Activated naive CD4-positive, alpha-beta T cell treated with anti-CD3 and anti-CD28 coated beads, Interleukin-2, amount 50 U/mL, for 24 hours (primary cell): ENCODE measurements around the gene DPH5.
"Not testable (repeated sequence)": the region's sequence is repeated elsewhere in the genome, so short reads cannot be mapped to it uniquely, and the experiment has no call there.

Experiments
- H3K27ac Mint-ChIP-seq: one replicate; pipeline ENCODE4 v1.8.0; 2021; ENCODE audit warnings: mild to moderate bottlenecking, mixed read lengths
- H3K27me3 Mint-ChIP-seq: one replicate; pipeline ENCODE4 v1.8.0; 2021; ENCODE audit warnings: mixed read lengths
- H3K36me3 Mint-ChIP-seq: one replicate; pipeline ENCODE4 v1.8.0; 2021; ENCODE audit warnings: mixed read lengths
- H3K4me1 Mint-ChIP-seq: one replicate; pipeline ENCODE4 v1.8.0; 2021; ENCODE audit warnings: mixed read lengths
- H3K4me3 Mint-ChIP-seq: one replicate; pipeline ENCODE4 v1.8.0; 2021; ENCODE audit warnings: mild to moderate bottlenecking, mixed read lengths
- H3K9me3 Mint-ChIP-seq: one replicate; pipeline ENCODE4 v1.8.0; 2021; ENCODE audit warnings: mixed read lengths

The DPH5 gene

GRCh38 chr1:100976936-100977335 is 48.6 kb downstream of the DPH5 start:
- Mint-ChIP-seq H3K27ac (peak overlapping the region; percentile 23), H3K9me3 (no peaks in the 10 kb centered on the region), H3K36me3 (peaks cover 38% of the 10 kb centered on the region), H3K4me3 (no peak overlapping the region), H3K4me1 (peaks cover 46% of the 10 kb centered on the region), H3K27me3 (no peaks in the 10 kb centered on the region)

- peaks cover 65% of the 10 kb centered on the region for H3K4me1 Mint-ChIP-seq
- H3K36me3 Mint-ChIP-seq: peaks cover 39% of the 10 kb centered on the region
- H3K9me3 Mint-ChIP-seq: no peaks in the 10 kb centered on the region
- no peak overlapping the region for H3K4me3 Mint-ChIP-seq
- no peaks in the 10 kb centered on the region for H3K27me3 Mint-ChIP-seq
- H3K27ac Mint-ChIP-seq: no peak overlapping the region
Observed at GRCh38 chr1:100972185-100972584, 53.4 kb downstream of the DPH5 start.

GRCh38 chr1:100971021-100971420 is 54.6 kb downstream of the DPH5 start:
- no peaks in the 10 kb centered on the region for H3K9me3 Mint-ChIP-seq
- peak overlapping the region; percentile 27 for H3K4me3 Mint-ChIP-seq
- H3K4me1 Mint-ChIP-seq: peaks cover 56% of the 10 kb centered on the region
- H3K36me3 Mint-ChIP-seq: peaks cover 39% of the 10 kb centered on the region
- peak overlapping the region; percentile 76 for H3K27ac Mint-ChIP-seq
- H3K27me3 Mint-ChIP-seq: no peaks in the 10 kb centered on the region

- Mint-ChIP-seq H3K27me3 (no peaks in the 10 kb centered on the region), H3K36me3 (peaks cover 44% of the 10 kb centered on the region), H3K9me3 (no peaks in the 10 kb centered on the region), H3K4me1 (peaks cover 66% of the 10 kb centered on the region), H3K27ac (no peak overlapping the region), H3K4me3 (no peak overlapping the region)
Observed at GRCh38 chr1:100969327-100969726, 56.3 kb downstream of the DPH5 start.

GRCh38 chr1:100968621-100969020 is 57.0 kb downstream of the DPH5 start:
- Mint-ChIP-seq H3K9me3 (peaks cover 3% of the 10 kb centered on the region), H3K27ac (peak overlapping the region; percentile 46), H3K27me3 (no peaks in the 10 kb centered on the region), H3K36me3 (peaks cover 43% of the 10 kb centered on the region), H3K4me3 (no peak overlapping the region), H3K4me1 (peaks cover 63% of the 10 kb centered on the region)

- H3K36me3 Mint-ChIP-seq: peaks cover 46% of the 10 kb centered on the region
- no peak overlapping the region for H3K4me3 Mint-ChIP-seq
- no peaks in the 10 kb centered on the region for H3K27me3 Mint-ChIP-seq
- peak overlapping the region; percentile 76 for H3K27ac Mint-ChIP-seq
- peaks cover 81% of the 10 kb centered on the region for H3K4me1 Mint-ChIP-seq
- peaks cover 23% of the 10 kb centered on the region for H3K9me3 Mint-ChIP-seq
Observed at GRCh38 chr1:100960098-100960497, 65.5 kb downstream of the DPH5 start.

- Mint-ChIP-seq H3K36me3 (peaks cover 43% of the 10 kb centered on the region), H3K27ac (no peak overlapping the region)
Observed at GRCh38 chr1:100959502-100960060, 66.0 kb downstream of the DPH5 start.

GRCh38 chr1:100955322-100955721 is 70.3 kb downstream of the DPH5 start:
- peaks cover 17% of the 10 kb centered on the region for H3K9me3 Mint-ChIP-seq
- peaks cover 81% of the 10 kb centered on the region for H3K4me1 Mint-ChIP-seq

More at GRCh38 chr1:100959502-100960060, 66.0 kb downstream of the DPH5 start:
- Mint-ChIP-seq H3K4me3 (no peak overlapping the region), H3K27me3 (no peaks in the 10 kb centered on the region), H3K4me1 (peaks cover 77% of the 10 kb centered on the region), H3K9me3 (peaks cover 23% of the 10 kb centered on the region)

GRCh38 chr1:100953960-100954730 is 71.4 kb downstream of the DPH5 start:
- peaks cover 17% of the 10 kb centered on the region for H3K9me3 Mint-ChIP-seq
- peak overlapping the region; percentile 97 for H3K27ac Mint-ChIP-seq
- no peaks in the 10 kb centered on the region for H3K27me3 Mint-ChIP-seq
- H3K4me3 Mint-ChIP-seq: no peak overlapping the region
- peaks cover 81% of the 10 kb centered on the region for H3K4me1 Mint-ChIP-seq
- H3K36me3 Mint-ChIP-seq: peaks cover 47% of the 10 kb centered on the region

More at GRCh38 chr1:100955322-100955721, 70.3 kb downstream of the DPH5 start:
- peak overlapping the region; percentile 45 for H3K4me3 Mint-ChIP-seq
- H3K27ac Mint-ChIP-seq: peak overlapping the region; percentile 70
- H3K36me3 Mint-ChIP-seq: peaks cover 49% of the 10 kb centered on the region
- H3K27me3 Mint-ChIP-seq: no peaks in the 10 kb centered on the region

- peaks cover 22% of the 10 kb centered on the region for H3K9me3 Mint-ChIP-seq
- H3K36me3 Mint-ChIP-seq: peaks cover 52% of the 10 kb centered on the region
- H3K27ac Mint-ChIP-seq: peak overlapping the region; percentile 97
- H3K27me3 Mint-ChIP-seq: not testable (repeated sequence)
- peak overlapping the region; percentile 49 for H3K4me3 Mint-ChIP-seq
- peaks cover 84% of the 10 kb centered on the region for H3K4me1 Mint-ChIP-seq
Observed at GRCh38 chr1:100952970-100953369, 72.6 kb downstream of the DPH5 start.

- Mint-ChIP-seq H3K4me1 (peaks cover 84% of the 10 kb centered on the region), H3K4me3 (no peak overlapping the region), H3K27me3 (no peaks in the 10 kb centered on the region), H3K36me3 (peaks cover 57% of the 10 kb centered on the region), H3K27ac (peak overlapping the region; percentile 97), H3K9me3 (peaks cover 27% of the 10 kb centered on the region)
Observed at GRCh38 chr1:100952104-100952745, 73.4 kb downstream of the DPH5 start.

GRCh38 chr1:100950781-100951180 is 74.8 kb downstream of the DPH5 start:
- Mint-ChIP-seq H3K9me3 (peaks cover 34% of the 10 kb centered on the region), H3K27ac (peak overlapping the region; percentile 49), H3K4me3 (peak overlapping the region; percentile 0), H3K4me1 (peaks cover 89% of the 10 kb centered on the region), H3K36me3 (peaks cover 69% of the 10 kb centered on the region), H3K27me3 (no peaks in the 10 kb centered on the region)

- Mint-ChIP-seq H3K27me3 (no peaks in the 10 kb centered on the region), H3K4me1 (peaks cover 89% of the 10 kb centered on the region), H3K4me3 (no peak overlapping the region), H3K27ac (no peak overlapping the region), H3K36me3 (peaks cover 71% of the 10 kb centered on the region), H3K9me3 (peaks cover 34% of the 10 kb centered on the region)
Observed at GRCh38 chr1:100950337-100950736, 75.2 kb downstream of the DPH5 start.

GRCh38 chr1:100949515-100950158 is 75.9 kb downstream of the DPH5 start:
- peak overlapping the region; percentile 90 for H3K27ac Mint-ChIP-seq
- peaks cover 34% of the 10 kb centered on the region for H3K9me3 Mint-ChIP-seq
- H3K36me3 Mint-ChIP-seq: peaks cover 76% of the 10 kb centered on the region
- H3K4me3 Mint-ChIP-seq: peak overlapping the region; percentile 59
- peaks cover 92% of the 10 kb centered on the region for H3K4me1 Mint-ChIP-seq
- H3K27me3 Mint-ChIP-seq: not testable (repeated sequence)

- Mint-ChIP-seq H3K27ac (peak overlapping the region; percentile 90), H3K36me3 (peaks cover 77% of the 10 kb centered on the region), H3K4me1 (peaks cover 91% of the 10 kb centered on the region), H3K4me3 (peak overlapping the region; percentile 59), H3K9me3 (peaks cover 34% of the 10 kb centered on the region)
- H3K27me3 Mint-ChIP-seq: not testable (repeated sequence)
Observed at GRCh38 chr1:100948721-100949405, 76.7 kb downstream of the DPH5 start.
